Panc1 (cell line): ENCODE measurements around the gene TEDC1. TPM values are rescaled to one million over a fixed set of nuclear protein-coding genes. Genes with fewer than 3 reads are reported as not detected.
A peak's percentile ranks its signal among the peaks of the same experiment; 100 is the strongest.

Experiments used
- ATAC-seq: fragments of 200-7000 bp; cut with Tn5 transposase; 2 replicates; pipeline ENCODE4 v1.9.1; 2020; ENCODE audit warnings: mild to moderate bottlenecking, moderate library complexity
- BruUV-seq: library from RNA; stranded (reverse); fragments of 400-500 nt; replicated peaks from 2 replicates; lab custom pipeline; 2021; lab: Mats Ljungman, UMichigan
- CTCF ChIA-PET: fragments of 300-600 bp; sonication (Branson Sonifier 250); formaldehyde crosslinking; loops from one replicate; lab custom pipeline; 2022; ENCODE audit warnings: antibody characterized with exemption; lab: Charles Lee
- POLR2A ChIA-PET: fragments of 300-600 bp; sonication (Branson Sonifier 250); formaldehyde crosslinking; loops from one replicate; lab custom pipeline; 2022; ENCODE audit warnings: antibody characterized with exemption; lab: Charles Lee
- DNase-seq: peaks from one replicate; pipeline ENCODE4 v3.0.0-alpha.2; 2010; ENCODE audit warnings: low read depth, low spot score
- H3K27ac ChIP-seq: 2 replicates; pipeline ENCODE4 v1.5.1; 2011; ENCODE audit warnings: mild to moderate bottlenecking, low read length, inconsistent platforms
- H3K27me3 ChIP-seq: fragments of 200-500 bp; sonication (Bioruptor generic); 2 replicates; pipeline ENCODE4 v1.6.0; 2014; ENCODE audit warnings: low read length, inconsistent platforms; ENCODE audit not compliant: control insufficient read depth, insufficient read depth
- H3K36me3 ChIP-seq: fragments of 200-500 bp; sonication (Bioruptor generic); 2 replicates; pipeline ENCODE4 v1.5.1; 2014; ENCODE audit warnings: inconsistent platforms, mild to moderate bottlenecking, low read length, moderate library complexity; ENCODE audit not compliant: control insufficient read depth, insufficient read depth
- H3K4me1 ChIP-seq: 2 replicates; pipeline ENCODE4 v1.5.1; 2011; ENCODE audit warnings: inconsistent platforms, mild to moderate bottlenecking, low read length, moderate library complexity; ENCODE audit not compliant: control insufficient read depth, insufficient read depth
- H3K4me3 ChIP-seq, 2 experiments: 2 replicates each; pipeline ENCODE4 v1.5.1; 2011 to 2012; ENCODE audit warnings: low read depth in 2 of 2, low read length in 2 of 2, mild to moderate bottlenecking in 2 of 2, inconsistent platforms in 1 of 2, moderate library complexity in 1 of 2
- H3K9me3 ChIP-seq: fragments of 200-500 bp; sonication (Bioruptor generic); 2 replicates; pipeline ENCODE4 v1.5.1; 2014; ENCODE audit warnings: low read depth, mild to moderate bottlenecking, inconsistent platforms, low read length, moderate library complexity; ENCODE audit not compliant: control insufficient read depth, insufficient read depth
- CTCF ChIP-seq: fragments of 450-650 bp; IDR thresholded peaks from 2 replicates; pipeline ENCODE4 v1.5.1; 2017; ENCODE audit warnings: mild to moderate bottlenecking
- POLR2AphosphoS5 ChIP-seq: IDR thresholded peaks from 2 replicates; pipeline ENCODE4 v1.6.1; 2012; ENCODE audit warnings: mild to moderate bottlenecking, low read depth, low read length, moderate library complexity
- SIN3A ChIP-seq: IDR thresholded peaks from 2 replicates; pipeline ENCODE4 v1.6.1; 2012; ENCODE audit warnings: low read depth, mild to moderate bottlenecking, low read length, moderate library complexity, borderline replicate concordance; ENCODE audit not compliant: insufficient read depth
- TCF7L2 ChIP-seq: IDR thresholded peaks from 2 replicates; pipeline ENCODE4 v1.6.1; 2011; ENCODE audit warnings: mild to moderate bottlenecking, low read depth, low read length, inconsistent platforms
- in situ Hi-C: cut with HindIII; loops from 2 replicates; pipeline ENCODE4 v1.10.0; 2016; ENCODE audit warnings: low sequenced_read_pairs, low pct_unique_long_range_greater_than_20kb
- intact Hi-C: fragments of 100-400 bp; cut with micrococcal nuclease; formaldehyde crosslinking; loops from one replicate; pipeline ENCODE4 v1.10.0; 2022; ENCODE audit not compliant: unreplicated experiment
- total RNA-seq: library from RNA; stranded (reverse); gene quantifications from one replicate; pipeline ENCODE4 v1.2.1, GENCODE V29; 2021; ENCODE audit not compliant: unreplicated experiment
- TF ChIP-seq, protein P1 (sequence below), 2 experiments: IDR thresholded peaks; 2 replicates each; pipeline ENCODE4 v1.6.1; 2011 to 2012; ENCODE audit warnings: low read depth in 2 of 2, control low read depth in 1 of 2, low read length in 1 of 2, mild to moderate bottlenecking in 1 of 2, moderate library complexity in 1 of 2; ENCODE audit not compliant: insufficient read depth in 1 of 2

The TEDC1 gene
- total RNA-seq, 1 experiment from 2014 or later: 47.8 TPM

DNA sequence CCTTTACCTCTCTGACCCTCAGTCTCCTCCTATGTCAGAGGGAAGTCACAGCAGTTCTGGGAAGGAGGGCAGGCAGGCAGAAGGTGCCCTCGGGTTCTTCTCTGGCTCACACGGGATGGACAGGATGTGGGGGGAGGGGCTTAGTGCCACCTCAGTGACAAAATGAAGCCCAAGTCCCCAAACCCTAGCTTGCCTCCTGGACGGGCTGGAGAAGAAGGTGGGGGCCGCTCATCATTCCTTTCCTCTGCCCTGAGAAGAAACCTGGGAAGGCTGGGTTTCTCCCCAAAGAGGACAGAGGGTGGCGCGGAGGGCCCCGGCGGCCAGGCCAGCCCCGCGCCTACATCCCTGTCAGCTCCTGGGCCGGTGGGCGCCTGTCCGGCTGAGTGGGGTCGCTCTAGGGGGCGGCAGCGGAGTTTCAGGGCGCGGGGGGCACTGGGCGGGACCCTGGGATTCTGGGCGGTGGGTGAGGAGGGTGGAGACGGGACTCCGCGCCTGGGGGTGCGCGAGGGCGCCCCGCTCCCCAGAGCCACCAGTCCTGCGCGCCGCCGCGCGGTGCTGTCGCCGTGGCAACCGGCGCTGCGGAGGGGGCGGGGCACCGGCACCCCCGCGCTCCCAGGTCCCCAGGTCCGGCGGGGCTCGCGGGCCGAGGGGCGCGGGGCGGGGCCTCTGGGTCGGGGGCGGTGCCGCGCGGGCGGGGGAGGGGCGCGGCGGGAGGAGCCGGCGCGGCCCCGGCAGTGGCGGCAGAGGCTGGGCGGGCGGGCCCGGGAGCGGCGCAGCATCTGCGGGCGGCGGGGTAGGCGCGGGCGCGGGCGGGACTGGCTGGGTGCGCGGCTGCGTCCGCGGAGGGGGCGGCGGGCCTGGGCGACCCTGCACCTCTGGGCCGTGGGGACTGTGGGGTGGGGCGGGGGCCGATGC is 35.1 kb downstream of the TEDC1 start, which contains the start of gene TMEM121:
Gene TMEM121 (plus strand): TSS at position 723 of the 915 bp plus-strand sequence. CDS start 2,252 bp downstream, outside the sequence.
- no peaks in the 10 kb centered on the region for H3K4me1 ChIP-seq
- no peaks in the 10 kb centered on the region for H3K27me3 ChIP-seq
- intact Hi-C loops (no loop called here), in situ Hi-C loops (no loop called here)
- peak within 1 kb of the TSS; percentile 37 to 52 for H3K4me3 ChIP-seq
- POLR2A ChIA-PET: no interaction called here
- no peaks in the 10 kb centered on the region for H3K36me3 ChIP-seq
- no peak within 1 kb of the TSS for H3K27ac ChIP-seq
- DNase-seq (no peak), ATAC-seq (peak; percentile 49)
- no peaks in the 10 kb centered on the region for H3K9me3 ChIP-seq
- BruUV-seq: no TSS peak
- TF ChIP-seq SIN3A (no peak), TCF7L2 (no peak), CTCF (no peak), POLR2AphosphoS5 (no peak)
- TF ChIP-seq, protein P1, sequence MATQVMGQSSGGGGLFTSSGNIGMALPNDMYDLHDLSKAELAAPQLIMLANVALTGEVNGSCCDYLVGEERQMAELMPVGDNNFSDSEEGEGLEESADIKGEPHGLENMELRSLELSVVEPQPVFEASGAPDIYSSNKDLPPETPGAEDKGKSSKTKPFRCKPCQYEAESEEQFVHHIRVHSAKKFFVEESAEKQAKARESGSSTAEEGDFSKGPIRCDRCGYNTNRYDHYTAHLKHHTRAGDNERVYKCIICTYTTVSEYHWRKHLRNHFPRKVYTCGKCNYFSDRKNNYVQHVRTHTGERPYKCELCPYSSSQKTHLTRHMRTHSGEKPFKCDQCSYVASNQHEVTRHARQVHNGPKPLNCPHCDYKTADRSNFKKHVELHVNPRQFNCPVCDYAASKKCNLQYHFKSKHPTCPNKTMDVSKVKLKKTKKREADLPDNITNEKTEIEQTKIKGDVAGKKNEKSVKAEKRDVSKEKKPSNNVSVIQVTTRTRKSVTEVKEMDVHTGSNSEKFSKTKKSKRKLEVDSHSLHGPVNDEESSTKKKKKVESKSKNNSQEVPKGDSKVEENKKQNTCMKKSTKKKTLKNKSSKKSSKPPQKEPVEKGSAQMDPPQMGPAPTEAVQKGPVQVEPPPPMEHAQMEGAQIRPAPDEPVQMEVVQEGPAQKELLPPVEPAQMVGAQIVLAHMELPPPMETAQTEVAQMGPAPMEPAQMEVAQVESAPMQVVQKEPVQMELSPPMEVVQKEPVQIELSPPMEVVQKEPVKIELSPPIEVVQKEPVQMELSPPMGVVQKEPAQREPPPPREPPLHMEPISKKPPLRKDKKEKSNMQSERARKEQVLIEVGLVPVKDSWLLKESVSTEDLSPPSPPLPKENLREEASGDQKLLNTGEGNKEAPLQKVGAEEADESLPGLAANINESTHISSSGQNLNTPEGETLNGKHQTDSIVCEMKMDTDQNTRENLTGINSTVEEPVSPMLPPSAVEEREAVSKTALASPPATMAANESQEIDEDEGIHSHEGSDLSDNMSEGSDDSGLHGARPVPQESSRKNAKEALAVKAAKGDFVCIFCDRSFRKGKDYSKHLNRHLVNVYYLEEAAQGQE (IDR thresholded peaks at IDR 0.05; ENCODE audit: insufficient read depth in 1 of 2, low read depth in 2 of 2, low read length in 1 of 2): no peak
- CTCF ChIA-PET: no interaction called here

- Histone ChIP-seq H3K4me3 (peak overlapping the region; percentile 36 to 52), H3K27ac (no peak overlapping the region), H3K27me3 (no peaks in the 10 kb centered on the region), H3K9me3 (no peaks in the 10 kb centered on the region), H3K36me3 (no peaks in the 10 kb centered on the region), H3K4me1 (no peaks in the 10 kb centered on the region)
- no TSS peak for BruUV-seq
- ChIA-PET CTCF (no interaction called here), POLR2A (no interaction called here)
- ATAC-seq (peak; percentile 13), DNase-seq (no peak)
- TF ChIP-seq TCF7L2 (no peak), CTCF (no peak), SIN3A (no peak), POLR2AphosphoS5 (no peak)
- intact Hi-C loops: no loop called here
- in situ Hi-C loops: no loop called here
These were observed 35.8 kb downstream of the TEDC1 start for GRCh38 chr14:105526776-105527380.
